ENCODE results near the gene HJURP. TPM values are rescaled to one million over a fixed set of nuclear protein-coding genes. Genes with fewer than 3 reads are reported as not detected.

Gene HJURP
- total and polyA plus RNA-seq, 2 donors (not counting 1 experiment from before 2014, with no cell fraction given) = 5.8 to 6.2 TPM

DNA sequence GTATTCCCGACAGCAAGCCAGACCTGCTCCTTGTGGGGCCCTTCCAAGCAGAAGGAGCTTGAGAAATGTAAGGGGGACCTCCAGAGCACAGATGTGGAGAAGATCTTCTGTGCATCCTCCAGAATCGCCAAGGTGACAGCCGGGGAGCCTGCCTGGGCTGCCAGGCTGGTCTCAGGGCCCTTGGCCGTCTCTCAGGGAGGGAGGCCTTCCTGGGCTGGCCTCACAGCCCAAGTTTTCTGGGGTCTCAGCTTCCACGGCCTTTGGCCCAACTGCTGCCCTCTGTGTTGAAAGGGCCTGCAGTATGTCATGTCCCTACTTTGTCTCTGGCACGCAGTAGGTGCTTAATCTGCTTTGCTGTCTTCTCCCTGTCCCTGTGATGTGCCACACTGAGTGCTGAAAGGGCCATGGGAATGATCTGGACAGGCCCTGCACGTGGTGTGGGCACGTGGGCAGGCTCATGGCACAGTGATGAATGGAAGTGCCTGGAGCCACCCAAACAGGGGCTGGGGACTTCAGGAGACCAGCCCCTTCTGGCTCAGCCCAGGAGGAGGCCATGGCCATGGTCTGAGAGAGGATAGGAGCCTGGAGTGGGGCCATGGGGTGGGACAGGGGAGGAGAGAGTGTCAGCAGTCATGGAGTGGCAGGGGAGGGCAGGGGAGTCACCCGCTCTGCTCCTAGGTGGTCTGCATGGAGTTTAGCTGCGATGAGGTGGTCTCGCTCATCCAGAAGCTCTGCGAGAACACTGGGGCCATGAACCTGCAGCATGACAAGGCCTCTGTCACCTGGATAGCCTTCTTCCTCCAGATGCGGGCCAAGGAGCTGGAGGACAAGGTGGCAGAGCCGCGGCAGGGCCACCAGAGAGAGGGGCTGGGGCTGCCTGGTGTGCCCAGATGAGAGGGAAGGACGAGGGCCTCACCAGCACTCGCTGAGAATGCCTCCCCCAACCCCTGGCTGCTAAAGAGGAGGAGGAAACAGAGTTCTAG lies 35.4 kb downstream of the HJURP start:
- Histone ChIP-seq H3K4me2 (ENCODE audit: extremely low read depth, insufficient read depth, low read length) (no peak overlapping the region), H3K9ac (ENCODE audit: insufficient read depth, low read length) (no peak overlapping the region), H3K4me1 (ENCODE audit: control insufficient read depth, extremely low read depth, insufficient read depth, low read length) (no peaks in the 10 kb centered on the region), H3K79me2 (ENCODE audit: control insufficient read depth, insufficient read depth, low read length) (no peaks in the 10 kb centered on the region), H3K36me3 (ENCODE audit: control insufficient read depth, insufficient read depth, low read length) (no peaks in the 10 kb centered on the region), H3K9me3 (ENCODE audit: control insufficient read depth, insufficient read depth, low read depth, low read length) (no peaks in the 10 kb centered on the region), H3K27me3 (ENCODE audit: control insufficient read depth, insufficient read depth, low read length) (peaks cover 4% of the 10 kb centered on the region), H3K27ac (ENCODE audit: insufficient read depth, low read length) (no peak overlapping the region), H3K4me3 (replicated peaks in 1 of 4; ENCODE audit: control extremely low read depth in 1 of 4, insufficient read depth in 1 of 4, low read depth in 3 of 4, low read length in 4 of 4) (no peak overlapping the region), H2AFZ (ENCODE audit: low read length) (no peak overlapping the region), H4K20me1 (ENCODE audit: control insufficient read depth, extremely low read depth, insufficient read depth, low read length) (no peaks in the 10 kb centered on the region)
- no peak for DNase-seq (ENCODE audit: low read depth in 2 of 2)
- no peak for TF ChIP-seq EZH2 (IDR thresholded peaks at IDR 0.05; ENCODE audit: low read length, missing control alignments)
- TF ChIP-seq, protein P1, sequence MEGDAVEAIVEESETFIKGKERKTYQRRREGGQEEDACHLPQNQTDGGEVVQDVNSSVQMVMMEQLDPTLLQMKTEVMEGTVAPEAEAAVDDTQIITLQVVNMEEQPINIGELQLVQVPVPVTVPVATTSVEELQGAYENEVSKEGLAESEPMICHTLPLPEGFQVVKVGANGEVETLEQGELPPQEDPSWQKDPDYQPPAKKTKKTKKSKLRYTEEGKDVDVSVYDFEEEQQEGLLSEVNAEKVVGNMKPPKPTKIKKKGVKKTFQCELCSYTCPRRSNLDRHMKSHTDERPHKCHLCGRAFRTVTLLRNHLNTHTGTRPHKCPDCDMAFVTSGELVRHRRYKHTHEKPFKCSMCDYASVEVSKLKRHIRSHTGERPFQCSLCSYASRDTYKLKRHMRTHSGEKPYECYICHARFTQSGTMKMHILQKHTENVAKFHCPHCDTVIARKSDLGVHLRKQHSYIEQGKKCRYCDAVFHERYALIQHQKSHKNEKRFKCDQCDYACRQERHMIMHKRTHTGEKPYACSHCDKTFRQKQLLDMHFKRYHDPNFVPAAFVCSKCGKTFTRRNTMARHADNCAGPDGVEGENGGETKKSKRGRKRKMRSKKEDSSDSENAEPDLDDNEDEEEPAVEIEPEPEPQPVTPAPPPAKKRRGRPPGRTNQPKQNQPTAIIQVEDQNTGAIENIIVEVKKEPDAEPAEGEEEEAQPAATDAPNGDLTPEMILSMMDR (conservative IDR thresholded peaks at IDR 0.05 in 1 of 2, IDR thresholded peaks at IDR 0.05 in 1 of 2; ENCODE audit: low read depth in 1 of 2, low read length in 2 of 2) = no peak

DNA sequence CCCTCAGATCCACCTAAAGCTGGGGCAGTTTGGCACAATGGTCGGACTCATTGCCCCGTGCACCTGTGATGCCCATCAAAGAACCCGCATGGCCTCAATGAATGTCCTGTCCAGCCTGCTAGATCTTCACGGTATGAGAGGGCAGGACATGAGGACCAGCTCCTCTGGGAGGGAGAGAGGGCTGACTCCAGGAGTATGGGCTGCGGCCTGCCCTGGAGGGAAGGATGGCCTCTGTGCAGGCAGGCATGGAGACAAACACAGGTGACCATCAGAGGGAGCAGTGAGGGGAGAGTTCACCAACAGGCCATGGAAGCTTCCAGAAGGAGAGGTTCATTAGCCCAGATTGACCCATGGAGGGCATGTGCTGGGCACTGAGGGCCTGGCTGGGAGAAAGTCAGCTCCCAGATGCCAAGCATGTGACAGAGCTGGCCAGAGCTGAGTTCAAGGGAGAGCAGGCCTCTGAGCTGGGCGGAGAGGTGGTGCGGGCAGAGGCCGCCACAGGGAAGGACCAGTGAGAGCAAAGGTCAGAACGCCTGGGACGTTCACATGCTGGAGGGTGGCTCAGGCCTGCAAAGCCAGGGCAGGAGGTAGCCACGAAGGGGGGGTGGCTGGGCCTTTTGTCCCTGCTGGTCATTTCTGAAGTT lies 36.2 kb downstream of the HJURP start:
- no peak for DNase-seq (ENCODE audit: low read depth in 2 of 2)
- no peak overlapping the region for H3K9ac ChIP-seq (ENCODE audit: insufficient read depth, low read length)
- H3K27me3 ChIP-seq (ENCODE audit: control insufficient read depth, insufficient read depth, low read length) = peaks cover 4% of the 10 kb centered on the region
- H3K4me2 ChIP-seq (ENCODE audit: extremely low read depth, insufficient read depth, low read length) = no peak overlapping the region
- H3K79me2 ChIP-seq (ENCODE audit: control insufficient read depth, insufficient read depth, low read length) = no peaks in the 10 kb centered on the region
- no peaks in the 10 kb centered on the region for H3K9me3 ChIP-seq (ENCODE audit: control insufficient read depth, insufficient read depth, low read depth, low read length)
- H3K4me3 ChIP-seq (replicated peaks in 1 of 4; ENCODE audit: control extremely low read depth in 1 of 4, insufficient read depth in 1 of 4, low read depth in 3 of 4, low read length in 4 of 4) = no peak overlapping the region
- no peaks in the 10 kb centered on the region for H3K4me1 ChIP-seq (ENCODE audit: control insufficient read depth, extremely low read depth, insufficient read depth, low read length)
- no peak overlapping the region for H2AFZ ChIP-seq (ENCODE audit: low read length)
- no peak overlapping the region for H3K27ac ChIP-seq (ENCODE audit: insufficient read depth, low read length)
- no peaks in the 10 kb centered on the region for H4K20me1 ChIP-seq (ENCODE audit: control insufficient read depth, extremely low read depth, insufficient read depth, low read length)
- no peak for TF ChIP-seq EZH2 (IDR thresholded peaks at IDR 0.05; ENCODE audit: low read length, missing control alignments)
- TF ChIP-seq, protein P1 (conservative IDR thresholded peaks at IDR 0.05 in 1 of 2, IDR thresholded peaks at IDR 0.05 in 1 of 2; ENCODE audit: low read depth in 1 of 2, low read length in 2 of 2) = no peak
- no peaks in the 10 kb centered on the region for H3K36me3 ChIP-seq (ENCODE audit: control insufficient read depth, insufficient read depth, low read length)

DNA sequence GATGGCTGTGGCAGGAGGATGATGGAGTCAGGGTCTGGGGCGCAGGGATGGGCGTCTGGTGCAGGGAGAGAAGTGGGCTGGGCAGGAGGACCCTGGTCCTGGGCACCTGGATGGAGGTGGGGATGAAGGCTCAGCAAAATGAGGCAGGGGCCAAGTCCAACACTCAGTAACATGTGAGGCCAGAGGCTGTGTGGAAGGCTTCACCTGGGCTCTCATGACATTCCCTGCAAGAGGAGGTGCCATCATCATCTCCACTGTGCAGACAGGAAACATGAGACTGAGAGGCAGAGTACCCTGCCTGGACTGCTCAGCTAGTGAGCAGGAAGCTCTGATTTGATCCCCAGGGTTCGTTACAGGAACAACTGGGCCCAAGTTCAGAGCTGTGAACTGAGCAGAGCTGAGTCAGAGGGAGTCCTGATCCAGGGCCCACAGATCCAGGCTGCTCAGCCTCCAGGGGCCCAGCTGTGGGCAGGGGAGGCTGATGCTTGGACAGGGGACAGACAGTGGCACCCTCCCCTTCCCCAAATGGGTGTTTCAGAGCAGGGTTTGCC lies 36.9 kb downstream of the HJURP start:
- Histone ChIP-seq H3K27me3 (ENCODE audit: control insufficient read depth, insufficient read depth, low read length) (peaks cover 4% of the 10 kb centered on the region), H3K4me2 (ENCODE audit: extremely low read depth, insufficient read depth, low read length) (no peak overlapping the region), H3K9me3 (ENCODE audit: control insufficient read depth, insufficient read depth, low read depth, low read length) (no peaks in the 10 kb centered on the region), H3K4me1 (ENCODE audit: control insufficient read depth, extremely low read depth, insufficient read depth, low read length) (no peaks in the 10 kb centered on the region), H3K79me2 (ENCODE audit: control insufficient read depth, insufficient read depth, low read length) (no peaks in the 10 kb centered on the region), H3K36me3 (ENCODE audit: control insufficient read depth, insufficient read depth, low read length) (no peaks in the 10 kb centered on the region), H2AFZ (ENCODE audit: low read length) (no peak overlapping the region), H3K9ac (ENCODE audit: insufficient read depth, low read length) (no peak overlapping the region), H4K20me1 (ENCODE audit: control insufficient read depth, extremely low read depth, insufficient read depth, low read length) (no peaks in the 10 kb centered on the region), H3K27ac (ENCODE audit: insufficient read depth, low read length) (no peak overlapping the region), H3K4me3 (replicated peaks in 1 of 4; ENCODE audit: control extremely low read depth in 1 of 4, insufficient read depth in 1 of 4, low read depth in 3 of 4, low read length in 4 of 4) (no peak overlapping the region)
- peak in 1 of 2 donors; percentile 12 for DNase-seq (ENCODE audit: low read depth in 2 of 2)
- TF ChIP-seq, protein P1 (conservative IDR thresholded peaks at IDR 0.05 in 1 of 2, IDR thresholded peaks at IDR 0.05 in 1 of 2; ENCODE audit: low read depth in 1 of 2, low read length in 2 of 2) = no peak
- TF ChIP-seq EZH2 (IDR thresholded peaks at IDR 0.05; ENCODE audit: low read length, missing control alignments) = no peak
